K562 (cell line): ENCODE measurements around the gene SLFN14. TPM values are rescaled to one million over a fixed set of nuclear protein-coding genes. Genes with fewer than 3 reads are reported as not detected.

Source experiments
- ATAC-seq: fragments of 200-7000 bp; cut with Tn5 transposase; 3 replicates; pipeline ENCODE4 v1.9.1; 2020; ENCODE audit warnings: moderate library complexity
- BruUV-seq: library from RNA; stranded (reverse); fragments of 400-500 nt; replicated peaks from 2 replicates; lab custom pipeline; 2021; lab: Mats Ljungman, UMichigan
- CTCF ChIA-PET: fragments of 300-600 bp; formaldehyde crosslinking; extraction: SDS; loops from one replicate; lab custom pipeline; 2021; ENCODE audit warnings: low intra/inter-chr PET ratio; lab: Yijun Ruan, JAX
- POLR2A ChIA-PET: fragments of 300-600, 350-650 bp; sonication (Branson Sonifier 250); formaldehyde crosslinking; extraction: SDS; loops from one replicate; lab custom pipeline; 2021; ENCODE audit warnings: antibody characterized with exemption, inconsistent platforms; lab: Yijun Ruan, JAX
- DNase-seq, 4 experiments: peaks; one replicate each; pipeline versions ENCODE4 v3.0.0 to v3.0.0-alpha.2; 2011 to 2018; ENCODE audit warnings: low spot score in 3 of 4, mixed read lengths in 3 of 4; ENCODE audit errors: extremely low read depth in 1 of 4
- FAIRE-seq: peaks from 2 replicates; lab custom pipeline; 2011; peaks lifted over from hg19 to GRCh38; lab: Jason Lieb, UNC
- H2AFZ ChIP-seq: 2 replicates; pipeline ENCODE4 v1.6.0; 2011; ENCODE audit warnings: low read depth, low read length, control low read depth, inconsistent platforms
- H3K27ac ChIP-seq: fragments of 200-600 bp; 3 replicates; pipeline ENCODE4 v1.8.0; 2011; ENCODE audit warnings: low read depth, mild to moderate bottlenecking, control low read depth, inconsistent platforms, low read length, moderate library complexity, mixed read lengths; ENCODE audit errors: extremely low read depth
- H3K27me3 ChIP-seq, 2 experiments: fragments of 300-600 bp in 1 of 2; 2 replicates in 1 of 2; 3 replicates in 1 of 2; pipeline versions ENCODE4 v1.6.0 to v1.8.0; 2011; ENCODE audit warnings: inconsistent platforms in 2 of 2, low read length in 2 of 2, mild to moderate bottlenecking in 1 of 2, mixed read lengths in 1 of 2, moderate library complexity in 1 of 2; ENCODE audit not compliant: control insufficient read depth in 2 of 2, insufficient read depth in 2 of 2
- H3K36me3 ChIP-seq: fragments of 300-600 bp; 3 replicates; pipeline ENCODE4 v1.8.0; 2011; ENCODE audit warnings: mild to moderate bottlenecking, low read length, inconsistent platforms; ENCODE audit not compliant: control insufficient read depth, insufficient read depth
- H3K4me1 ChIP-seq, 2 experiments: fragments of 200-600 bp in 1 of 2; replicated peaks in 1 of 2; 2 replicates in 1 of 2; 3 replicates in 1 of 2; pipeline versions ENCODE4 v1.5.1 to v1.8.0; 2011; ENCODE audit warnings: inconsistent platforms in 2 of 2, low read length in 2 of 2, mild to moderate bottlenecking in 1 of 2, mixed read lengths in 1 of 2, moderate library complexity in 1 of 2; ENCODE audit not compliant: control insufficient read depth in 2 of 2, insufficient read depth in 2 of 2
- H3K4me2 ChIP-seq: 2 replicates; pipeline ENCODE4 v1.6.1; 2011; ENCODE audit warnings: low read length, control low read depth, inconsistent platforms, mixed read lengths; ENCODE audit not compliant: insufficient read depth
- H3K4me3 ChIP-seq: fragments of 200-600 bp; sonication (generic), shearing (Covaris generic); 2 replicates; pipeline ENCODE4 v1.5.1; 2016; ENCODE audit warnings: control low read depth, inconsistent platforms
- H3K79me2 ChIP-seq: fragments of 200-600 bp; 3 replicates; pipeline ENCODE4 v1.8.0; 2011; ENCODE audit warnings: low read length, inconsistent platforms; ENCODE audit not compliant: control insufficient read depth, insufficient read depth
- H3K9ac ChIP-seq, 2 experiments: 2 replicates each; pipeline versions ENCODE4 v1.6.0 to v1.6.1; 2011; ENCODE audit warnings: low read depth in 2 of 2, low read length in 2 of 2, control low read depth in 1 of 2, inconsistent platforms in 1 of 2, mild to moderate bottlenecking in 1 of 2, mixed read lengths in 1 of 2; ENCODE audit not compliant: insufficient read depth in 1 of 2
- H3K9me1 ChIP-seq: one replicate; pipeline ENCODE4 v1.6.0; 2011; ENCODE audit warnings: inconsistent platforms, mild to moderate bottlenecking, low read length, moderate library complexity; ENCODE audit not compliant: control insufficient read depth, insufficient read depth
- H3K9me3 ChIP-seq: replicated peaks from 2 replicates; pipeline ENCODE4 v1.5.1; 2011; ENCODE audit warnings: low read depth, low read length, inconsistent platforms; ENCODE audit not compliant: control insufficient read depth, insufficient read depth
- H4K20me1 ChIP-seq: replicated peaks from 2 replicates; pipeline ENCODE4 v1.6.1; 2011; ENCODE audit warnings: low read length, inconsistent platforms, mixed read lengths; ENCODE audit not compliant: control insufficient read depth, insufficient read depth
- BCL6 ChIP-seq: fragments of 250-450 bp; sonication (Bioruptor Pico); IDR thresholded peaks from 2 replicates; pipeline ENCODE4 v1.4.0; 2020
- GTF2B ChIP-seq: IDR thresholded peaks from 2 replicates; pipeline ENCODE4 v1.6.1; 2011; ENCODE audit not compliant: insufficient read length; ENCODE audit errors: extremely low read depth
- HDAC3 ChIP-seq: fragments of 450-650 bp; IDR thresholded peaks from 2 replicates; pipeline ENCODE4 v1.6.1; 2018; ENCODE audit warnings: borderline replicate concordance, mild to moderate bottlenecking, moderate library complexity; ENCODE audit not compliant: partially characterized antibody
- HDAC8 ChIP-seq: fragments of 450-650 bp; IDR thresholded peaks from 2 replicates; pipeline ENCODE4 v1.6.1; 2016; ENCODE audit warnings: mild to moderate bottlenecking, missing genetic modification characterization, moderate library complexity, missing compliant biosample characterization
- NCOR1 ChIP-seq: fragments of 450-650 bp; IDR thresholded peaks from 2 replicates; pipeline ENCODE4 v1.6.1; 2016; ENCODE audit warnings: mild to moderate bottlenecking, moderate library complexity
- RB1 ChIP-seq: fragments of 450-650 bp; IDR thresholded peaks from 2 replicates; pipeline ENCODE4 v1.6.1; 2017; ENCODE audit warnings: low read depth, mild to moderate bottlenecking
- RBM25 ChIP-seq: fragments of 200-400 bp; formaldehyde crosslinking; IDR thresholded peaks from 2 replicates; pipeline ENCODE4 v1.6.1; 2018; ENCODE audit warnings: low read length, low read depth, moderate library complexity; ENCODE audit not compliant: severe bottlenecking
- SAFB2 ChIP-seq: fragments of 200-400 bp; formaldehyde crosslinking; IDR thresholded peaks from 2 replicates; pipeline ENCODE4 v1.6.1; 2018; ENCODE audit warnings: borderline replicate concordance, low read length, low read depth, moderate library complexity; ENCODE audit not compliant: severe bottlenecking
- ZKSCAN3 ChIP-seq: fragments of 250-450 bp; sonication (Bioruptor Pico); IDR thresholded peaks from 2 replicates; pipeline ENCODE4 v1.4.0; 2020
- ZNF551 ChIP-seq: fragments of 250-450 bp; sonication (Bioruptor Pico); IDR thresholded peaks from 2 replicates; pipeline ENCODE4 v1.5.0; 2021; ENCODE audit warnings: mild to moderate bottlenecking, moderate library complexity
- ZNF639 ChIP-seq, 2 experiments: fragments of 200-800 bp in 1 of 2; sonication (Bioruptor generic) in 1 of 2; sonication (generic) in 1 of 2; formaldehyde crosslinking in 1 of 2; IDR thresholded peaks in 1 of 2; conservative IDR thresholded peaks in 1 of 2; 2 replicates each; pipeline versions ENCODE4 v1.5.0 to v1.6.1; 2016 to 2020; ENCODE audit warnings: missing compliant biosample characterization in 1 of 2, missing genetic modification characterization in 1 of 2, missing genetic modification reagents in 1 of 2
- WGBS: fragments of 100-300 bp; shearing (Covaris generic); methylation state at CpG from one replicate; pipeline ENCODE4 v1.1.6; 2016; ENCODE audit warnings: low coverage, mixed read lengths; ENCODE audit not compliant: insufficient coverage; ENCODE audit errors: missing lambda C conversion rate; 5-methylcytosine and 5-hydroxymethylcytosine counted together
- in situ Hi-C: fragments of 300-500 bp; cut with MboI; formaldehyde crosslinking; loops from 4 replicates; pipeline ENCODE4 v1.15.0; 2018; ENCODE audit warnings: inconsistent platforms, mixed read lengths
- intact Hi-C: fragments of 100-400 bp; cut with micrococcal nuclease; formaldehyde crosslinking; loops from 2 replicates; pipeline ENCODE4 v1.14.2; 2022
- polyA plus RNA-seq, 8 experiments: library from polyadenylated mRNA; depleted of rRNA in 4 of 8; stranded (reverse) in 5 of 8; unstranded in 3 of 8; fragments of >200 nt; fragmentation: Nextera tagmentation in 2 of 8; fragmentation: Illumina TruSeq in 1 of 8; extraction: Ambion mirVana in 2 of 8; extraction: Trizol in 1 of 8; gene quantifications; 2 replicates each; pipeline versions ENCODE4 v1.2.1 to v1.2.3, GENCODE V29; 2011 to 2014; ENCODE audit warnings: inconsistent platforms in 1 of 8, missing spikeins in 1 of 8
- total RNA-seq, 7 experiments: library from RNA; depleted of rRNA in 6 of 7; stranded (reverse); fragments of >200 nt in 6 of 7; fragmentation: Illumina TruSeq in 2 of 7; extraction: Trizol in 2 of 7; gene quantifications; 2 replicates each; pipeline versions ENCODE4 v1.2.1 to v1.2.3, GENCODE V29; 2011 to 2021; ENCODE audit warnings: low replicate concordance in 1 of 7

The SLFN14 gene
- total and polyA plus RNA-seq, 9 of the 15 experiments (the other 6 are each of a cell fraction or from before 2014, with no cell fraction given): 1.3 to 4.3 (median 3.1) TPM

DNA sequence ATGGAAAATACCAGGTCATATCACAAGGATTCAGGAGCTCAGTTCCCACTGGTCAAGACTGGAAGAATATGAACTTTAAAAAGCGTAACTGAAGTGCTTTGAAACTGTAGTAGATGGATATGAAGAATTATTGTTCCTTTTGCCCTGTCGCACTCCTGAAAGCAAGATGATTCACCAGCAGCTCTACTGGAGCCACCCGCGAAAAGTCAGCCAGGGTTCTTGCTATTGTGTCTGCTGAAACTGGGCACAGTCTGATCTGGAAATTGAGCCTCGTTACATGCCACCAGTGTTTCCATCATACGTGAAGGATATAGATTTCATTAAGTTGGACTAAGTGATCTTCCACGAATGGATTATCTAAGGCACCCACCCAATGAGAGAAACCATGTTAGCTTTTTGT, 43.1 kb upstream of the SLFN14 start:
- POLR2A ChIA-PET: interaction anchor here (0.7 to 2.7 kb wide), 8 partner anchors 9 to 82 kb away, joined by 3 to 18 read pairs (median 4); no protein-coding TSS in a partner anchor
- H3K27ac ChIP-seq: no peak overlapping the region
- 97% methylated on average over 7 of the region's 7 CpGs for WGBS
- no TSS peak for BruUV-seq
- CTCF ChIA-PET: no interaction called here
- H2AFZ ChIP-seq: no peak overlapping the region
- FAIRE-seq (no peak), ATAC-seq (no peak), DNase-seq (no peak)
- H3K4me2 ChIP-seq: no peak overlapping the region
- in situ Hi-C loops: no loop called here
- peaks cover 11% of the 10 kb centered on the region for H3K79me2 ChIP-seq
- H3K36me3 ChIP-seq: peaks cover 92% of the 10 kb centered on the region
- no peaks in the 10 kb centered on the region for H3K9me3 ChIP-seq
- H3K4me3 ChIP-seq: no peak overlapping the region
- H3K27me3 ChIP-seq: no peaks in the 10 kb centered on the region
- H4K20me1 ChIP-seq: no peaks in the 10 kb centered on the region
- TF ChIP-seq BCL6 (CRISPR knock-in tag): no peak
- no peak for TF ChIP-seq RB1
- TF ChIP-seq NCOR1: no peak
- TF ChIP-seq, all 486 proteins: peak for 0
- Histone ChIP-seq H3K9ac (no peak overlapping the region), H3K4me1 (no peaks in the 10 kb centered on the region), H3K9me1 (no peaks in the 10 kb centered on the region)
- intact Hi-C loops: no loop called here

- H3K9ac ChIP-seq: no peak overlapping the region
- in situ Hi-C loops (no loop called here), intact Hi-C loops (no loop called here)
- no peaks in the 10 kb centered on the region for H3K27me3 ChIP-seq
- peaks cover 66% of the 10 kb centered on the region for H3K79me2 ChIP-seq
- no peak overlapping the region for H3K4me2 ChIP-seq
- no TSS peak for BruUV-seq
- no peak overlapping the region for H3K27ac ChIP-seq
- no peaks in the 10 kb centered on the region for H3K9me3 ChIP-seq
- no peak for DNase-seq
- H2AFZ ChIP-seq: no peak overlapping the region
- H3K4me1 ChIP-seq: peaks cover 0 to 7% of the 10 kb centered on the region in 2 experiments; a peak in 1 of 5 replicates
- CTCF ChIA-PET: no interaction called here
- H3K4me3 ChIP-seq: no peak overlapping the region
- no peak; the same call in 2 of the 3 replicates for ATAC-seq
- no peak for FAIRE-seq
- WGBS: 98% methylated on average over 4 of the region's 5 CpGs
- peaks cover 100% of the 10 kb centered on the region for H3K36me3 ChIP-seq
- H4K20me1 ChIP-seq: no peaks in the 10 kb centered on the region
- POLR2A ChIA-PET: interaction anchor here (0.5 to 5.0 kb wide), 5 partner anchors 8 to 22 kb away, joined by 3 to 30 read pairs (median 15); partner anchors contain the start of gene PEX12
- H3K9me1 ChIP-seq: no peaks in the 10 kb centered on the region
- TF ChIP-seq RBM25 (no peak), ZNF639 (CRISPR knock-in tag; conservative IDR thresholded peaks at IDR 0.05 in 1 of 2, IDR thresholded peaks at IDR 0.05 in 1 of 2) (no peak), ZKSCAN3 (CRISPR knock-in tag) (no peak), HDAC8 (tag) (no peak), ZNF551 (CRISPR knock-in tag) (no peak), SAFB2 (no peak), HDAC3 (no peak), GTF2B (no peak)
Observed at GRCh38 chr17:35597604-35598003, 37.0 kb upstream of the SLFN14 start.
